HepG2 (cell line): ENCODE data around the gene PIWIL1. TPM values are rescaled to one million over a fixed set of nuclear protein-coding genes. Genes with fewer than 3 reads are reported as not detected.

Experiments used
- ATAC-seq: fragments of 200-7000 bp; cut with Tn5 transposase; 3 replicates; pipeline ENCODE4 v1.9.1; 2020; ENCODE audit warnings: mild to moderate bottlenecking, moderate library complexity
- BruUV-seq: library from RNA; stranded (reverse); fragments of 400-500 nt; replicated peaks from 2 replicates; lab custom pipeline; 2021; lab: Mats Ljungman, UMichigan
- CTCF ChIA-PET: fragments of 300-600 bp; formaldehyde crosslinking; extraction: SDS; loops from one replicate; lab custom pipeline; 2021; ENCODE audit warnings: low total read pairs, inconsistent platforms, low intra/inter-chr PET ratio; lab: Yijun Ruan, JAX
- POLR2A ChIA-PET: fragments of 350-600 bp; sonication (Branson Sonifier 250); formaldehyde crosslinking; loops from one replicate; lab custom pipeline; 2020; ENCODE audit warnings: antibody characterized with exemption, inconsistent platforms; lab: Yijun Ruan, JAX
- DNase-seq: peaks from one replicate; pipeline ENCODE4 v3.0.0-alpha.2; 2015; ENCODE audit warnings: low spot score
- FAIRE-seq: peaks from 3 replicates; lab custom pipeline; 2011; peaks lifted over from hg19 to GRCh38; lab: Jason Lieb, UNC
- H2AFZ ChIP-seq: one replicate; pipeline ENCODE4 v1.6.1; 2011; ENCODE audit warnings: low read length, inconsistent platforms
- H3K27ac ChIP-seq: fragments of 300-600 bp; 3 replicates; pipeline ENCODE4 v1.8.0; 2011; ENCODE audit warnings: mixed run types, mild to moderate bottlenecking, mixed read lengths, low read length, inconsistent platforms; ENCODE audit not compliant: insufficient read depth; ENCODE audit errors: extremely low read length
- H3K27me3 ChIP-seq, 2 experiments: fragments of 200-600 bp in 1 of 2; 2 replicates in 1 of 2; 3 replicates in 1 of 2; pipeline versions ENCODE4 v1.6.0 to v1.8.0; 2011; ENCODE audit warnings: low read length in 2 of 2, mild to moderate bottlenecking in 2 of 2, moderate library complexity in 2 of 2, inconsistent platforms in 1 of 2; ENCODE audit not compliant: insufficient read depth in 2 of 2, control insufficient read depth in 1 of 2
- H3K36me3 ChIP-seq, 2 experiments: fragments of 200-600 bp in 1 of 2; replicated peaks in 1 of 2; 2 replicates in 1 of 2; 3 replicates in 1 of 2; pipeline versions ENCODE4 v1.5.1 to v1.8.0; 2011; ENCODE audit warnings: low read length in 2 of 2, inconsistent platforms in 1 of 2; ENCODE audit not compliant: insufficient read depth in 2 of 2, control insufficient read depth in 1 of 2
- H3K4me1 ChIP-seq: 2 replicates; pipeline ENCODE4 v1.5.1; 2012; ENCODE audit warnings: low read length, inconsistent platforms; ENCODE audit not compliant: insufficient read depth
- H3K4me2 ChIP-seq: 2 replicates; pipeline ENCODE4 v1.6.0; 2011; ENCODE audit warnings: low read depth, low read length, inconsistent platforms
- H3K4me3 ChIP-seq, 3 experiments: fragments of 200-600 bp in 1 of 3; sonication (generic), shearing (Covaris generic) in 1 of 3; replicated peaks in 1 of 3; 2 replicates each; pipeline ENCODE4 v1.5.1; 2011 to 2016; ENCODE audit warnings: low read length in 3 of 3, inconsistent platforms in 2 of 3, low read depth in 2 of 3, mild to moderate bottlenecking in 2 of 3, control low read depth in 1 of 3, mixed read lengths in 1 of 3; ENCODE audit not compliant: insufficient read depth in 1 of 3
- H3K79me2 ChIP-seq: one replicate; pipeline ENCODE4 v1.6.1; 2011; ENCODE audit warnings: low read length, inconsistent platforms; ENCODE audit not compliant: insufficient read depth
- H3K9ac ChIP-seq: 2 replicates; pipeline ENCODE4 v1.6.0; 2011; ENCODE audit warnings: mild to moderate bottlenecking, low read depth, low read length, inconsistent platforms; ENCODE audit not compliant: insufficient read depth
- H3K9me3 ChIP-seq: 2 replicates; pipeline ENCODE4 v1.5.1; 2012; ENCODE audit warnings: mild to moderate bottlenecking, low read length
- H4K20me1 ChIP-seq: 2 replicates; pipeline ENCODE4 v1.6.0; 2011; ENCODE audit warnings: inconsistent platforms, mild to moderate bottlenecking, low read length, moderate library complexity; ENCODE audit not compliant: insufficient read depth
- CAMTA2 ChIP-seq: sonication (generic); formaldehyde crosslinking; IDR thresholded peaks from 2 replicates; pipeline ENCODE4 v1.4.0; 2020; ENCODE audit warnings: mild to moderate bottlenecking, missing genetic modification reagents, borderline replicate concordance
- DPF2 ChIP-seq: sonication (generic); formaldehyde crosslinking; IDR thresholded peaks from 2 replicates; pipeline ENCODE4 v1.4.0; 2020; ENCODE audit warnings: mild to moderate bottlenecking, low read depth, missing genetic modification reagents, borderline replicate concordance
- EEA1 ChIP-seq: sonication (generic); formaldehyde crosslinking; IDR thresholded peaks from 2 replicates; pipeline ENCODE4 v1.5.1; 2020; ENCODE audit warnings: mild to moderate bottlenecking, missing genetic modification reagents, borderline replicate concordance
- ETV6 ChIP-seq: sonication (generic); formaldehyde crosslinking; conservative IDR thresholded peaks from 2 replicates; pipeline ENCODE4 v1.4.0; 2020; ENCODE audit warnings: missing genetic modification reagents
- KMT2B ChIP-seq: IDR thresholded peaks from 2 replicates; pipeline ENCODE4 v1.6.1; 2016; ENCODE audit warnings: missing genetic modification reagents, missing compliant biosample characterization
- SP1 ChIP-seq, 2 experiments: fragments of 450-650 bp in 1 of 2; sonication (generic) in 1 of 2; formaldehyde crosslinking in 1 of 2; IDR thresholded peaks; 2 replicates each; pipeline versions ENCODE4 v1.4.0 to v1.6.1; 2016 to 2020; ENCODE audit warnings: missing genetic modification reagents in 1 of 2
- ZIK1 ChIP-seq: sonication (generic); formaldehyde crosslinking; IDR thresholded peaks from 2 replicates; pipeline ENCODE4 v1.5.0; 2020; ENCODE audit warnings: mild to moderate bottlenecking, low read depth, missing genetic modification reagents, borderline replicate concordance
- ZNF138 ChIP-seq: sonication (generic); formaldehyde crosslinking; IDR thresholded peaks from 2 replicates; pipeline ENCODE4 v1.5.0; 2020; ENCODE audit warnings: mild to moderate bottlenecking, low read depth, missing genetic modification reagents
- ZNF224 ChIP-seq: sonication (generic); formaldehyde crosslinking; IDR thresholded peaks from 2 replicates; pipeline ENCODE4 v1.5.0; 2020; ENCODE audit warnings: mild to moderate bottlenecking, missing genetic modification reagents
- WGBS: methylation state at CpG from one replicate; pipeline ENCODE4 v1.1.6; 2017; ENCODE audit warnings: low lambda C conversion rate; 5-methylcytosine and 5-hydroxymethylcytosine counted together
- in situ Hi-C: cut with HindIII; loops from 2 replicates; pipeline ENCODE4 v1.10.0; 2017; ENCODE audit warnings: low pct_unique_long_range_greater_than_20kb; ENCODE audit not compliant: extremely low pct_ligation_motif_present
- intact Hi-C: fragments of 100-400 bp; cut with micrococcal nuclease; formaldehyde crosslinking; loops from one replicate; pipeline ENCODE4 v1.10.0; 2022; ENCODE audit not compliant: unreplicated experiment
- polyA plus RNA-seq, 8 experiments: library from polyadenylated mRNA; depleted of rRNA in 3 of 8; stranded (reverse) in 7 of 8; unstranded in 1 of 8; fragments of >200 nt; fragmentation: Illumina TruSeq in 4 of 8; extraction: Trizol in 4 of 8; gene quantifications; 2 replicates each; pipeline versions ENCODE4 v1.2.1 to v1.2.3, GENCODE V29; 2011 to 2016; ENCODE audit warnings: low read depth in 4 of 8, missing spikeins in 1 of 8, mixed read lengths in 1 of 8; ENCODE audit not compliant: insufficient read depth in 1 of 8
- total RNA-seq, 5 experiments: library from RNA; depleted of rRNA; stranded (reverse); fragments of >200 nt; fragmentation: Illumina TruSeq; extraction: Trizol; gene quantifications; 2 replicates each; pipeline ENCODE4 v1.2.3, GENCODE V29; 2016; ENCODE audit warnings: low read depth in 1 of 5
- TF ChIP-seq, protein P1 (sequence below): sonication (generic); formaldehyde crosslinking; IDR thresholded peaks from 2 replicates; pipeline ENCODE4 v1.5.0; 2020; ENCODE audit warnings: missing genetic modification reagents
- TF ChIP-seq, protein P2 (sequence below): IDR thresholded peaks from 2 replicates; pipeline ENCODE4 v1.6.1; 2016; ENCODE audit warnings: low read depth, borderline replicate concordance
- TF ChIP-seq, protein P3 (sequence below): sonication (generic); formaldehyde crosslinking; IDR thresholded peaks from 2 replicates; pipeline ENCODE4 v1.4.0; 2020; ENCODE audit warnings: missing genetic modification reagents
- TF ChIP-seq, protein P4 (sequence below): sonication (generic); formaldehyde crosslinking; IDR thresholded peaks from 2 replicates; pipeline ENCODE4 v1.4.0; 2020; ENCODE audit warnings: mild to moderate bottlenecking, missing genetic modification reagents

The PIWIL1 gene
- total and polyA plus RNA-seq, 2 of the 13 experiments (the other 11 are each of a cell fraction or from before 2014, with no cell fraction given): not detected

DNA sequence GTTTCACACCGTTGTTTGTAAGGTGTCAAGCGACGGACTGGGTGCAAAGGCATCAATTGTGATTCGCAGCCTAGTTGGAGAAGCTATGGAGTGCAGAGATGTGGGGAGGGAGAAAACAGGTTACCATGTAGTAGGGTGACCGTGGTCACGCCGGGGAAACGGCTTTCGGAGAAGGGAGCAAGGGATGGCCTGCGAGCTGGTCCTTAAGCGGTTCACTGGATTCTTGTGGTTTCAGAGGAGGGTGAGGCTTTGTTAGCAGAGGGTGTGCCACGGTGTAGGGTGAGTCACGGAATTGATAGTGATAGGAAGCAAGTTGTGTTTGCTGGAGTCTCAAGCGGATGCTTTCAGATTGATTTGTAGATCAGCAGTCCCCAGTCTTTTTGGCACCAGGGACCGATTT is 2.3 kb downstream of the PIWIL1 start:
- 20% methylated on average over 14 of the region's 15 CpGs for WGBS
- in situ Hi-C loops: loop anchor here (5.0 kb wide), 1 partner anchor 293 kb away; no protein-coding TSS in a partner anchor
- no peak overlapping the region for H3K27ac ChIP-seq
- H4K20me1 ChIP-seq: no peaks in the 10 kb centered on the region
- H3K9ac ChIP-seq: no peak overlapping the region
- no peaks in the 10 kb centered on the region for H3K4me1 ChIP-seq
- FAIRE-seq (no peak), DNase-seq (no peak), ATAC-seq (no peak)
- no peak overlapping the region for H2AFZ ChIP-seq
- no TSS peak for BruUV-seq
- H3K27me3 ChIP-seq: peaks cover 0 to 10% of the 10 kb centered on the region in 2 experiments; a peak in 3 of 5 replicates
- no peaks in the 10 kb centered on the region for H3K36me3 ChIP-seq
- no peak overlapping the region for H3K4me2 ChIP-seq
- TF ChIP-seq KMT2B (CRISPR knock-in tag): no peak
- TF ChIP-seq, protein P1, sequence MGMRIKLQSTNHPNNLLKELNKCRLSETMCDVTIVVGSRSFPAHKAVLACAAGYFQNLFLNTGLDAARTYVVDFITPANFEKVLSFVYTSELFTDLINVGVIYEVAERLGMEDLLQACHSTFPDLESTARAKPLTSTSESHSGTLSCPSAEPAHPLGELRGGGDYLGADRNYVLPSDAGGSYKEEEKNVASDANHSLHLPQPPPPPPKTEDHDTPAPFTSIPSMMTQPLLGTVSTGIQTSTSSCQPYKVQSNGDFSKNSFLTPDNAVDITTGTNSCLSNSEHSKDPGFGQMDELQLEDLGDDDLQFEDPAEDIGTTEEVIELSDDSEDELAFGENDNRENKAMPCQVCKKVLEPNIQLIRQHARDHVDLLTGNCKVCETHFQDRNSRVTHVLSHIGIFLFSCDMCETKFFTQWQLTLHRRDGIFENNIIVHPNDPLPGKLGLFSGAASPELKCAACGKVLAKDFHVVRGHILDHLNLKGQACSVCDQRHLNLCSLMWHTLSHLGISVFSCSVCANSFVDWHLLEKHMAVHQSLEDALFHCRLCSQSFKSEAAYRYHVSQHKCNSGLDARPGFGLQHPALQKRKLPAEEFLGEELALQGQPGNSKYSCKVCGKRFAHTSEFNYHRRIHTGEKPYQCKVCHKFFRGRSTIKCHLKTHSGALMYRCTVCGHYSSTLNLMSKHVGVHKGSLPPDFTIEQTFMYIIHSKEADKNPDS: no peak
- no peak for TF ChIP-seq ZNF224 (CRISPR knock-in tag)
- TF ChIP-seq CAMTA2 (CRISPR knock-in tag): no peak
- TF ChIP-seq, protein P2, sequence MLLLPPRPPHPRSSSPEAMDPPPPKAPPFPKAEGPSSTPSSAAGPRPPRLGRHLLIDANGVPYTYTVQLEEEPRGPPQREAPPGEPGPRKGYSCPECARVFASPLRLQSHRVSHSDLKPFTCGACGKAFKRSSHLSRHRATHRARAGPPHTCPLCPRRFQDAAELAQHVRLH (CRISPR knock-in tag): no peak
- TF ChIP-seq, all 625 proteins: peak for 0
- H3K4me3 ChIP-seq: no peak overlapping the region
- ChIA-PET CTCF (no interaction called here), POLR2A (no interaction called here)
- H3K79me2 ChIP-seq: no peaks in the 10 kb centered on the region
- intact Hi-C loops: no loop called here
- no peaks in the 10 kb centered on the region for H3K9me3 ChIP-seq

DNA sequence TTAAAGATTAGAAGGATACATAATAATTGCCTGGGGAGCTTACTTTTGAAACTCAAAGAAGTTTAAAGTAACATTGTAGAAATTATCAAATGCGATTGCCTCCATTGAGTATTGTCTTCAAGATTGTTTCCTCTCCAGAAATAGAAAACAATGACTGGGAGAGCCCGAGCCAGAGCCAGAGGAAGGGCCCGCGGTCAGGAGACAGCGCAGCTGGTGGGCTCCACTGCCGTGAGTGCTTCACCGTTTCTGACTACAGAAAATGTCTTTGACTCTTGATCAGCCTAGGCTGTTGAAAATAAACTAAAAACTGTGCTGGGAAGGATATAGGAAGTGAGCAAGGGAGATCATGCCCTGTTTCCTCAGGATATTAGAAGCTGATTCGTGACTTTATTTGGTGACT is 4.8 kb downstream of the PIWIL1 start:
- in situ Hi-C loops: no loop called here
- Histone ChIP-seq H3K79me2 (no peaks in the 10 kb centered on the region), H2AFZ (no peak overlapping the region), H3K27me3 (peaks cover 0 to 10% of the 10 kb centered on the region in 2 experiments; a peak in 2 of 5 replicates), H3K9ac (no peak overlapping the region), H3K36me3 (no peaks in the 10 kb centered on the region), H3K4me1 (no peaks in the 10 kb centered on the region), H3K9me3 (no peaks in the 10 kb centered on the region), H3K4me3 (no peak overlapping the region), H3K27ac (no peak overlapping the region), H3K4me2 (no peak overlapping the region), H4K20me1 (no peaks in the 10 kb centered on the region)
- ATAC-seq (no peak), DNase-seq (no peak), FAIRE-seq (no peak)
- no TSS peak for BruUV-seq
- ChIA-PET POLR2A (no interaction called here), CTCF (no interaction called here)
- WGBS: 41% methylated on average over 8 of the region's 8 CpGs
- intact Hi-C loops: no loop called here
- TF ChIP-seq ZNF138 (CRISPR knock-in tag): no peak
- TF ChIP-seq EEA1 (CRISPR knock-in tag): no peak
- TF ChIP-seq DPF2 (CRISPR knock-in tag): no peak
- no peak for TF ChIP-seq SP1 (IDR thresholded peaks at IDR 0.05)
- no peak for TF ChIP-seq SP1 (CRISPR knock-in tag; IDR thresholded peaks at IDR 0.05)
- TF ChIP-seq ETV6 (CRISPR knock-in tag): no peak
- TF ChIP-seq, protein P3, sequence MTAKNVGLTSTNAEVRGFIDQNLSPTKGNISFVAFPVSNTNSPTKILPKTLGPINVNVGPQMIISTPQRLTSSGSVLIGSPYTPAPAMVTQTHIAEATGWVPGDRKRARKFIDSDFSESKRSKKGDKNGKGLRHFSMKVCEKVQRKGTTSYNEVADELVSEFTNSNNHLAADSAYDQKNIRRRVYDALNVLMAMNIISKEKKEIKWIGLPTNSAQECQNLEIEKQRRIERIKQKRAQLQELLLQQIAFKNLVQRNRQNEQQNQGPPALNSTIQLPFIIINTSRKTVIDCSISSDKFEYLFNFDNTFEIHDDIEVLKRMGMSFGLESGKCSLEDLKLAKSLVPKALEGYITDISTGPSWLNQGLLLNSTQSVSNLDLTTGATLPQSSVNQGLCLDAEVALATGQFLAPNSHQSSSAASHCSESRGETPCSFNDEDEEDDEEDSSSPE (CRISPR knock-in tag): no peak
- TF ChIP-seq, protein P4, sequence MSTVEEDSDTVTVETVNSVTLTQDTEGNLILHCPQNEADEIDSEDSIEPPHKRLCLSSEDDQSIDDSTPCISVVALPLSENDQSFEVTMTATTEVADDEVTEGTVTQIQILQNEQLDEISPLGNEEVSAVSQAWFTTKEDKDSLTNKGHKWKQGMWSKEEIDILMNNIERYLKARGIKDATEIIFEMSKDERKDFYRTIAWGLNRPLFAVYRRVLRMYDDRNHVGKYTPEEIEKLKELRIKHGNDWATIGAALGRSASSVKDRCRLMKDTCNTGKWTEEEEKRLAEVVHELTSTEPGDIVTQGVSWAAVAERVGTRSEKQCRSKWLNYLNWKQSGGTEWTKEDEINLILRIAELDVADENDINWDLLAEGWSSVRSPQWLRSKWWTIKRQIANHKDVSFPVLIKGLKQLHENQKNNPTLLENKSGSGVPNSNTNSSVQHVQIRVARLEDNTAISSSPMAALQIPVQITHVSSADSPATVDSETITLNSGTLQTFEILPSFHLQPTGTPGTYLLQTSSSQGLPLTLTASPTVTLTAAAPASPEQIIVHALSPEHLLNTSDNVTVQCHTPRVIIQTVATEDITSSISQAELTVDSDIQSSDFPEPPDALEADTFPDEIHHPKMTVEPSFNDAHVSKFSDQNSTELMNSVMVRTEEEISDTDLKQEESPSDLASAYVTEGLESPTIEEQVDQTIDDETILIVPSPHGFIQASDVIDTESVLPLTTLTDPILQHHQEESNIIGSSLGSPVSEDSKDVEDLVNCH (CRISPR knock-in tag): no peak
- no peak for TF ChIP-seq ZIK1 (CRISPR knock-in tag)
